SK-N-SH (cell line): ENCODE results near the gene SLC22A2. TPM values are rescaled to one million over a fixed set of nuclear protein-coding genes. Genes with fewer than 3 reads are reported as not detected.

Experiments
- CTCF ChIA-PET: fragments of 300-600, 350-600 bp; formaldehyde crosslinking; extraction: SDS; loops from one replicate; lab custom pipeline; 2021; lab: Yijun Ruan, JAX
- POLR2A ChIA-PET: fragments of 350-600 bp; sonication (Branson Sonifier 250); formaldehyde crosslinking; extraction: SDS; loops from one replicate; lab custom pipeline; 2020; ENCODE audit warnings: antibody characterized with exemption, inconsistent platforms; lab: Yijun Ruan, JAX
- DNase-seq: peaks from one replicate; pipeline ENCODE4 v3.0.0; 2012
- H2AFZ ChIP-seq: fragments of 200-600 bp; sonication (generic); 2 replicates; pipeline ENCODE4 v1.8.1; 2016; ENCODE audit warnings: antibody characterized with exemption, mild to moderate bottlenecking, low read depth
- H3F3A ChIP-seq: fragments of 200-600 bp; sonication (generic); replicated peaks from 2 replicates; pipeline ENCODE3; 2016; ENCODE audit warnings: antibody characterized with exemption, mild to moderate bottlenecking; ENCODE audit not compliant: insufficient read depth
- H3K27ac ChIP-seq, 2 experiments: fragments of 200-500 bp in 1 of 2; fragments of 200-600 bp in 1 of 2; sonication (Bioruptor generic) in 1 of 2; sonication (generic), shearing (Covaris generic) in 1 of 2; 2 replicates each; pipeline versions ENCODE4 v1.5.1 to v1.6.1; 2014 to 2016; ENCODE audit warnings: low read depth in 2 of 2, inconsistent platforms in 1 of 2, low read length in 1 of 2, mild to moderate bottlenecking in 1 of 2, mixed read lengths in 1 of 2
- H3K27me3 ChIP-seq: fragments of 200-600 bp; sonication (generic), shearing (Covaris generic); 2 replicates; pipeline ENCODE4 v1.6.1; 2016; ENCODE audit warnings: mixed run types; ENCODE audit not compliant: insufficient read depth
- H3K36me3 ChIP-seq, 2 experiments: fragments of 200-500 bp in 1 of 2; fragments of 200-600 bp in 1 of 2; sonication (Bioruptor generic) in 1 of 2; sonication (generic) in 1 of 2; replicated peaks in 1 of 2; 2 replicates each; pipeline versions ENCODE3 to v1.5.1; 2014 to 2016; ENCODE audit warnings: low read length in 1 of 2, mild to moderate bottlenecking in 1 of 2; ENCODE audit not compliant: insufficient read depth in 2 of 2, control insufficient read depth in 1 of 2
- H3K4me1 ChIP-seq, 2 experiments: fragments of 200-500 bp in 1 of 2; fragments of 200-600 bp in 1 of 2; sonication (Bioruptor generic) in 1 of 2; sonication (generic), shearing (Covaris generic) in 1 of 2; 2 replicates each; pipeline versions ENCODE4 v1.5.1 to v1.6.1; 2014 to 2016; ENCODE audit warnings: low read depth in 1 of 2, low read length in 1 of 2, mixed run types in 1 of 2; ENCODE audit not compliant: insufficient read depth in 2 of 2, control insufficient read depth in 1 of 2
- H3K4me2 ChIP-seq: fragments of 200-600 bp; sonication (generic), shearing (Covaris generic); 2 replicates; pipeline ENCODE4 v1.6.1; 2017; ENCODE audit warnings: mixed run types
- H3K4me3 ChIP-seq, 2 experiments: fragments of 200-500 bp in 1 of 2; fragments of 200-600 bp in 1 of 2; sonication (Bioruptor generic) in 1 of 2; sonication (generic), shearing (Covaris generic) in 1 of 2; 2 replicates each; pipeline versions ENCODE4 v1.5.1 to v1.8.1; 2014 to 2016; ENCODE audit warnings: low read depth in 2 of 2, inconsistent platforms in 1 of 2, low read length in 1 of 2, mild to moderate bottlenecking in 1 of 2, mixed read lengths in 1 of 2, moderate library complexity in 1 of 2
- H3K79me2 ChIP-seq: fragments of 200-600 bp; sonication (generic); 2 replicates; pipeline ENCODE4 v1.8.1; 2017; ENCODE audit warnings: mild to moderate bottlenecking; ENCODE audit not compliant: insufficient read depth
- H3K9ac ChIP-seq: fragments of 200-600 bp; sonication (generic); 2 replicates; pipeline ENCODE4 v1.6.1; 2017; ENCODE audit warnings: mixed run types
- H3K9me2 ChIP-seq: fragments of 200-600 bp; sonication (generic); 2 replicates; pipeline ENCODE4 v1.6.1; 2017; ENCODE audit warnings: mixed run types
- H3K9me3 ChIP-seq: fragments of 200-600 bp; sonication (generic); 2 replicates; pipeline ENCODE4 v1.6.1; 2017; ENCODE audit warnings: mixed run types, mild to moderate bottlenecking, moderate library complexity
- H4K20me1 ChIP-seq: fragments of 200-600 bp; sonication (generic); 2 replicates; pipeline ENCODE4 v1.6.1; 2017; ENCODE audit warnings: mild to moderate bottlenecking, mixed run types; ENCODE audit not compliant: insufficient read depth
- CHD2 ChIP-seq: fragments of 150-350 bp; IDR thresholded peaks from 2 replicates; pipeline ENCODE4 v1.6.1; 2018; ENCODE audit warnings: low read length; ENCODE audit not compliant: partially characterized antibody
- CTCF ChIP-seq: fragments of 200-600 bp; sonication (generic); IDR thresholded peaks from 2 replicates; pipeline ENCODE4 v1.6.1; 2017; ENCODE audit warnings: antibody characterized with exemption, mild to moderate bottlenecking, moderate library complexity
- EP300 ChIP-seq, 2 experiments: IDR thresholded peaks; 2 replicates each; pipeline versions ENCODE4 v1.4.0 to v1.6.1; 2012; ENCODE audit warnings: borderline replicate concordance in 1 of 2, low read depth in 1 of 2, low read length in 1 of 2
- FOSL2 ChIP-seq: IDR thresholded peaks from 2 replicates; pipeline ENCODE4 v1.4.0; 2012; ENCODE audit warnings: low read depth, mild to moderate bottlenecking, moderate library complexity, borderline replicate concordance
- FOXJ3 ChIP-seq: sonication (generic); formaldehyde crosslinking; IDR thresholded peaks from 2 replicates; pipeline ENCODE4 v1.5.1; 2020; ENCODE audit warnings: mild to moderate bottlenecking, missing genetic modification reagents
- FOXM1 ChIP-seq: IDR thresholded peaks from 2 replicates; pipeline ENCODE4 v1.4.0; 2012; ENCODE audit warnings: low read depth, mild to moderate bottlenecking
- GABPA ChIP-seq: IDR thresholded peaks from 2 replicates; pipeline ENCODE4 v1.4.0; 2012; ENCODE audit warnings: low read depth, mild to moderate bottlenecking
- GATA2 ChIP-seq: sonication (generic); formaldehyde crosslinking; IDR thresholded peaks from 2 replicates; pipeline ENCODE4 v1.5.0; 2020; ENCODE audit warnings: mild to moderate bottlenecking, missing genetic modification reagents
- MXI1 ChIP-seq: IDR thresholded peaks from 2 replicates; pipeline ENCODE4 v1.6.1; 2012; ENCODE audit warnings: mild to moderate bottlenecking, low read depth, low read length, improper control_type of control experiment
- RAD21 ChIP-seq: IDR thresholded peaks from 2 replicates; pipeline ENCODE4 v1.6.1; 2012; ENCODE audit warnings: mild to moderate bottlenecking, low read length
- SMC3 ChIP-seq: IDR thresholded peaks from 2 replicates; pipeline ENCODE4 v1.6.1; 2012; ENCODE audit warnings: low read depth, low read length, improper control_type of control experiment
- TAF1 ChIP-seq: IDR thresholded peaks from 2 replicates; pipeline ENCODE4 v1.6.1; 2012; ENCODE audit warnings: low read depth, mild to moderate bottlenecking, low read length, moderate library complexity, borderline replicate concordance
- YY1 ChIP-seq: IDR thresholded peaks from 2 replicates; pipeline ENCODE4 v1.4.0; 2012; ENCODE audit warnings: low read depth, mild to moderate bottlenecking
- ZBTB33 ChIP-seq: IDR thresholded peaks from 2 replicates; pipeline ENCODE4 v1.4.0; 2012; ENCODE audit warnings: low read depth, borderline replicate concordance
- WGBS: methylation state at CpG from one replicate; pipeline ENCODE4 v1.1.6; 2017; ENCODE audit warnings: low lambda C conversion rate; 5-methylcytosine and 5-hydroxymethylcytosine counted together
- polyA plus RNA-seq, 3 experiments: library from polyadenylated mRNA; depleted of rRNA; stranded (reverse); fragments of >200 nt; gene quantifications; 2 replicates each; pipeline ENCODE4 v1.2.3, GENCODE V29; 2012
- TF ChIP-seq, protein P1 (sequence below): IDR thresholded peaks from 2 replicates; pipeline ENCODE4; 2012

The SLC22A2 gene
- polyA plus RNA-seq, 1 of the 3 experiments (the other 2 are of a cell fraction) = not detected

GRCh38 chr6:160221918-160222317, 36.7 kb downstream of the SLC22A2 start:
- DNase-seq = no peak
- no peak overlapping the region for H2AFZ ChIP-seq
- no peaks in the 10 kb centered on the region for H3K4me1 ChIP-seq
- H3K27ac ChIP-seq = no peak overlapping the region
- ChIA-PET POLR2A (no interaction called here), CTCF (no interaction called here)
- H3K79me2 ChIP-seq = no peaks in the 10 kb centered on the region
- no peaks in the 10 kb centered on the region for H4K20me1 ChIP-seq
- H3K9me2 ChIP-seq = no peaks in the 10 kb centered on the region
- H3F3A ChIP-seq = no peaks in the 10 kb centered on the region
- TF ChIP-seq RAD21 (no peak), YY1 (no peak), EP300 (IDR thresholded peaks at IDR 0.05; ENCODE audit: borderline replicate concordance in 1 of 2, low read depth in 1 of 2, low read length in 1 of 2) (no peak), GABPA (no peak), CHD2 (no peak), FOXJ3 (CRISPR knock-in tag) (no peak), GATA2 (CRISPR knock-in tag) (no peak), TAF1 (no peak), FOSL2 (no peak), MXI1 (no peak), FOXM1 (no peak), ZBTB33 (no peak), SMC3 (no peak), CTCF (no peak)
- TF ChIP-seq, protein P1, sequence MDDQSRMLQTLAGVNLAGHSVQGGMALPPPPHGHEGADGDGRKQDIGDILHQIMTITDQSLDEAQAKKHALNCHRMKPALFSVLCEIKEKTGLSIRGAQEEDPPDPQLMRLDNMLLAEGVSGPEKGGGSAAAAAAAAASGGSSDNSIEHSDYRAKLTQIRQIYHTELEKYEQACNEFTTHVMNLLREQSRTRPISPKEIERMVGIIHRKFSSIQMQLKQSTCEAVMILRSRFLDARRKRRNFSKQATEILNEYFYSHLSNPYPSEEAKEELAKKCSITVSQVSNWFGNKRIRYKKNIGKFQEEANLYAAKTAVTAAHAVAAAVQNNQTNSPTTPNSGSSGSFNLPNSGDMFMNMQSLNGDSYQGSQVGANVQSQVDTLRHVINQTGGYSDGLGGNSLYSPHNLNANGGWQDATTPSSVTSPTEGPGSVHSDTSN = no peak
- no peak overlapping the region for H3K9ac ChIP-seq
- H3K4me3 ChIP-seq = no peak overlapping the region
- H3K36me3 ChIP-seq = no peaks in the 10 kb centered on the region
- H3K4me2 ChIP-seq = no peak overlapping the region
- no peaks in the 10 kb centered on the region for H3K9me3 ChIP-seq
- no peaks in the 10 kb centered on the region for H3K27me3 ChIP-seq
- 10% methylated on average over 1 of the region's 1 CpG for WGBS
